IMR-90 (cell line): ENCODE results near the gene CGB7. TPM values are rescaled to one million over a fixed set of nuclear protein-coding genes. Genes with fewer than 3 reads are reported as not detected.

Experiments
- ATAC-seq: fragments of 200-7000 bp; cut with Tn5 transposase; 2 replicates; pipeline ENCODE4 v1.9.1; 2020; ENCODE audit warnings: low read depth, mild to moderate bottlenecking, moderate library complexity
- BruUV-seq: library from RNA; stranded (reverse); fragments of 400-500 nt; replicated peaks from 2 replicates; lab custom pipeline; 2021; lab: Mats Ljungman, UMichigan
- CTCF ChIA-PET: fragments of 300-600 bp; formaldehyde crosslinking; extraction: SDS; loops from one replicate; lab custom pipeline; 2021; ENCODE audit warnings: antibody characterized with exemption; lab: Yijun Ruan, JAX
- POLR2A ChIA-PET: fragments of 300-600 bp; sonication (Branson Sonifier 250); formaldehyde crosslinking; loops from one replicate; lab custom pipeline; 2022; ENCODE audit warnings: antibody characterized with exemption; ENCODE audit not compliant: unreplicated experiment; lab: Charles Lee
- DNase-seq: peaks from one replicate; pipeline ENCODE4 v3.0.0; 2013
- H2AFZ ChIP-seq: replicated peaks from 2 replicates; pipeline ENCODE3; 2013; ENCODE audit warnings: low read length, mild to moderate bottlenecking; ENCODE audit not compliant: poor library complexity
- H2AK5ac ChIP-seq: 2 replicates; pipeline ENCODE4 v1.6.1; 2013; ENCODE audit warnings: low read depth, low read length, inconsistent platforms
- H2AK9ac ChIP-seq: replicated peaks from 2 replicates; pipeline ENCODE3; 2013; ENCODE audit warnings: mild to moderate bottlenecking, low read depth, low read length, moderate library complexity; ENCODE audit not compliant: poor library complexity
- H2BK120ac ChIP-seq: 2 replicates; pipeline ENCODE4 v1.6.1; 2013; ENCODE audit warnings: low read depth, low read length, inconsistent platforms
- H2BK15ac ChIP-seq: 3 replicates; pipeline ENCODE4 v1.6.1; 2013; ENCODE audit warnings: low read depth, low read length, inconsistent platforms
- H2BK20ac ChIP-seq: 2 replicates; pipeline ENCODE4 v1.6.1; 2013; ENCODE audit warnings: low read depth, mild to moderate bottlenecking, inconsistent platforms, low read length, moderate library complexity
- H2BK5ac ChIP-seq: 2 replicates; pipeline ENCODE4 v1.6.1; 2013; ENCODE audit warnings: mild to moderate bottlenecking, low read depth, low read length, inconsistent platforms; ENCODE audit not compliant: poor library complexity, severe bottlenecking
- H3K14ac ChIP-seq: replicated peaks from 2 replicates; pipeline ENCODE4 v1.6.1; 2013; ENCODE audit warnings: low read depth, low read length, inconsistent platforms
- H3K18ac ChIP-seq: 2 replicates; pipeline ENCODE4 v1.6.1; 2013; ENCODE audit warnings: low read depth, low read length, control low read depth
- H3K23ac ChIP-seq: 2 replicates; pipeline ENCODE4 v1.6.1; 2013; ENCODE audit warnings: low read depth, low read length, inconsistent platforms
- H3K27ac ChIP-seq: 2 replicates; pipeline ENCODE4 v1.5.1; 2013; ENCODE audit warnings: mild to moderate bottlenecking, control low read depth, low read length; ENCODE audit not compliant: insufficient read depth
- H3K27me3 ChIP-seq: 2 replicates; pipeline ENCODE4 v1.6.1; 2013; ENCODE audit warnings: low read length; ENCODE audit not compliant: control insufficient read depth, insufficient read depth
- H3K36me3 ChIP-seq: 2 replicates; pipeline ENCODE4 v1.6.1; 2013; ENCODE audit warnings: low read length, mixed read lengths; ENCODE audit not compliant: control insufficient read depth, insufficient read depth
- H3K4ac ChIP-seq: 2 replicates; pipeline ENCODE4 v1.6.1; 2013; ENCODE audit warnings: low read depth, low read length, inconsistent platforms
- H3K4me1 ChIP-seq: 2 replicates; pipeline ENCODE4 v1.6.1; 2013; ENCODE audit warnings: low read length, mixed read lengths; ENCODE audit not compliant: control insufficient read depth, insufficient read depth
- H3K4me2 ChIP-seq: 2 replicates; pipeline ENCODE4 v1.6.1; 2013; ENCODE audit warnings: low read depth, mild to moderate bottlenecking, control low read depth, low read length, moderate library complexity
- H3K4me3 ChIP-seq: 2 replicates; pipeline ENCODE4 v1.5.1; 2013; ENCODE audit warnings: low read depth, mild to moderate bottlenecking, control low read depth, low read length, moderate library complexity; ENCODE audit not compliant: insufficient read depth
- H3K56ac ChIP-seq: 2 replicates; pipeline ENCODE4 v1.6.1; 2013; ENCODE audit warnings: low read length, inconsistent platforms; ENCODE audit not compliant: insufficient read depth; ENCODE audit errors: extremely low read depth
- H3K79me1 ChIP-seq, 2 experiments: 2 replicates each; pipeline ENCODE4 v1.6.1; 2013; ENCODE audit warnings: low read length in 2 of 2, inconsistent platforms in 1 of 2, low read depth in 1 of 2
- H3K9ac ChIP-seq: 2 replicates; pipeline ENCODE4 v1.6.1; 2013; ENCODE audit warnings: low read depth, low read length, control low read depth
- H3K9me1 ChIP-seq: 2 replicates; pipeline ENCODE4 v1.6.1; 2013; ENCODE audit warnings: low read length, inconsistent platforms; ENCODE audit not compliant: insufficient read depth
- H3K9me3 ChIP-seq: 2 replicates; pipeline ENCODE4 v1.6.1; 2013; ENCODE audit warnings: low read length; ENCODE audit not compliant: control insufficient read depth, insufficient read depth
- H4K20me1 ChIP-seq: 2 replicates; pipeline ENCODE4 v1.6.1; 2013; ENCODE audit warnings: low read length, inconsistent platforms; ENCODE audit not compliant: insufficient read depth
- H4K5ac ChIP-seq: 2 replicates; pipeline ENCODE4 v1.6.1; 2013; ENCODE audit warnings: mild to moderate bottlenecking, low read depth, low read length, control low read depth
- H4K8ac ChIP-seq, 2 experiments: 2 replicates each; pipeline ENCODE4 v1.6.1; 2013; ENCODE audit warnings: low read depth in 2 of 2, low read length in 2 of 2, control low read depth in 1 of 2, inconsistent platforms in 1 of 2
- H4K91ac ChIP-seq: 2 replicates; pipeline ENCODE4 v1.6.1; 2013; ENCODE audit warnings: low read depth, low read length, inconsistent platforms; ENCODE audit not compliant: insufficient read depth
- CHD1 ChIP-seq: IDR thresholded peaks from 2 replicates; pipeline ENCODE4 v1.6.1; 2012; ENCODE audit warnings: low read depth, low read length, improper control_type of control experiment
- MAFK ChIP-seq: IDR thresholded peaks from 2 replicates; pipeline ENCODE4 v1.6.1; 2012; ENCODE audit warnings: low read depth, low read length, improper control_type of control experiment
- MXI1 ChIP-seq: IDR thresholded peaks from 2 replicates; pipeline ENCODE4 v1.6.1; 2012; ENCODE audit warnings: low read depth, mild to moderate bottlenecking, low read length, moderate library complexity, borderline replicate concordance
- NFE2L2 ChIP-seq: fragments of 150-350 bp; IDR thresholded peaks from 2 replicates; pipeline ENCODE4 v1.6.1; 2016; ENCODE audit warnings: low read depth, mild to moderate bottlenecking, low read length
- RAD21 ChIP-seq: IDR thresholded peaks from 2 replicates; pipeline ENCODE4 v1.6.1; 2012; ENCODE audit warnings: low read length, improper control_type of control experiment
- RCOR1 ChIP-seq: IDR thresholded peaks from 2 replicates; pipeline ENCODE4 v1.6.1; 2012; ENCODE audit warnings: mild to moderate bottlenecking, low read length, improper control_type of control experiment; ENCODE audit not compliant: insufficient replicate concordance
- WGBS, 2 experiments: methylation state at CpG; one replicate each; pipeline versions ENCODE4 v1.1.5 to v1.1.7; 2013; ENCODE audit warnings: missing lambda C conversion rate in 2 of 2; ENCODE audit not compliant: insufficient read length in 1 of 2; ENCODE audit errors: extremely low coverage in 2 of 2; 5-methylcytosine and 5-hydroxymethylcytosine counted together
- dilution Hi-C: fragments of 300-500 bp; cut with HindIII; formaldehyde crosslinking; loops from one replicate; pipeline ENCODE4 v1.14.3; 2018; ENCODE audit warnings: low sequenced_read_pairs; ENCODE audit not compliant: unreplicated experiment
- in situ Hi-C: fragments of 300-500 bp; cut with MboI; formaldehyde crosslinking; loops from 3 replicates; pipeline ENCODE4 v1.14.3; 2019; ENCODE audit warnings: low sequenced_read_pairs, inconsistent platforms, mixed read lengths
- intact Hi-C: fragments of 100-400 bp; cut with micrococcal nuclease; formaldehyde crosslinking; loops from 2 replicates; pipeline ENCODE4 v1.10.0; 2022
- polyA plus RNA-seq, 3 experiments: library from polyadenylated mRNA; depleted of rRNA; stranded (reverse); fragments of >200 nt; gene quantifications; 2 replicates each; pipeline ENCODE4 v1.2.3, GENCODE V29; 2012; ENCODE audit warnings: low replicate concordance in 1 of 3
- total RNA-seq: library from RNA; depleted of rRNA; stranded (reverse); fragments of >200 nt; gene quantifications from 2 replicates; pipeline ENCODE4 v1.2.3, GENCODE V29; 2012

The CGB7 gene
- total and polyA plus RNA-seq, 2 of the 4 experiments (the other 2 are of a cell fraction), result 1.7 TPM; not detected in 1

DNA sequence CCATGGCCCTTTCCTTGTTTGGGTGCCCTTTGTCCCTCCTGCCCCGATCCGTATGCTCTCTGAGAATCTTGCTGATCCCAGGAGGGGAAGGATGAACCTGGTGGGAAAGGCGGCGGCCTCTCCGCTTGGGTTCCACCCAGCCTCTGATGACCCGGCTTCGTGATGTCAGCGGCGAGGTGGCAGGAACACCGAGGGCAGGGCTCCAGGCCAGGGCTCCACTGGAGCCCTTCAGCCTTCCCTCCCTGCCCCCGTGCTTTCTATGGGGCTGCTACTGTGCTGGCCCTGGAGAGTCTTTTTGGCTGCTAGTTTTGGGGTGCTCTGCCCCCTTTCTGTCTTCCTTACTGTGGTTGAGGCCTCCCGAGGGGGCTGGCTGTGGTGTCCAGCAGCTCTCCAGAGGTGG is 44.8 kb upstream of the CGB7 start:
- Histone ChIP-seq H4K5ac (no peak overlapping the region), H2BK5ac (no peak overlapping the region), H3K4ac (no peak overlapping the region), H3K27me3 (no peaks in the 10 kb centered on the region), H2AK9ac (no peak overlapping the region), H2BK20ac (no peak overlapping the region), H3K14ac (no peak overlapping the region), H3K9me3 (no peaks in the 10 kb centered on the region), H3K23ac (no peak overlapping the region), H3K18ac (no peak overlapping the region), H3K4me2 (no peak overlapping the region), H2AFZ (no peak overlapping the region), H4K20me1 (peaks cover 61% of the 10 kb centered on the region), H2BK120ac (no peak overlapping the region), H3K4me1 (no peaks in the 10 kb centered on the region), H3K36me3 (peaks cover 80% of the 10 kb centered on the region), H4K91ac (no peak overlapping the region), H3K9ac (no peak overlapping the region), H2AK5ac (no peak overlapping the region), H3K27ac (no peak overlapping the region), H3K56ac (no peak overlapping the region), H2BK15ac (no peak overlapping the region), H3K79me1 (peaks cover 34 to 67% of the 10 kb centered on the region in 2 experiments), H3K9me1 (no peaks in the 10 kb centered on the region), H3K4me3 (no peak overlapping the region), H4K8ac (no peak overlapping the region)
- in situ Hi-C loops (no loop called here), intact Hi-C loops (no loop called here), dilution Hi-C loops (no loop called here)
- no peak for TF ChIP-seq MAFK
- no peak for TF ChIP-seq RAD21
- TF ChIP-seq NFE2L2, result no peak
- TF ChIP-seq CHD1, result no peak
- no peak for TF ChIP-seq MXI1
- TF ChIP-seq RCOR1, result no peak
- BruUV-seq, result no TSS peak
- DNase-seq (no peak), ATAC-seq (no peak)
- 85% methylated on average over 8 of the region's 12 CpGs; no CpG with 5 or more reads in 1 of the 2 experiments for WGBS, 2 experiments
- POLR2A ChIA-PET, result no interaction called here
- CTCF ChIA-PET, result no interaction called here
